Hepatocyte (in vitro differentiated cells): Measurements from ENCODE around the gene RPS6KC1.

Experiments
- EZH2phosphoT487 ChIP-seq: fragments of 200-600 bp; sonication (generic); IDR thresholded peaks from one replicate; pipeline ENCODE4 v1.6.1; 2018; ENCODE audit warnings: antibody characterized with exemption, mild to moderate bottlenecking, low read depth, moderate library complexity; ENCODE audit not compliant: unreplicated experiment, severe bottlenecking
- TF ChIP-seq, protein P1 (sequence below): fragments of 200-600 bp; sonication (generic); IDR thresholded peaks from 2 replicates; pipeline ENCODE4 v1.5.1; 2016; ENCODE audit warnings: antibody characterized with exemption, mild to moderate bottlenecking; ENCODE audit not compliant: poor library complexity

DNA sequence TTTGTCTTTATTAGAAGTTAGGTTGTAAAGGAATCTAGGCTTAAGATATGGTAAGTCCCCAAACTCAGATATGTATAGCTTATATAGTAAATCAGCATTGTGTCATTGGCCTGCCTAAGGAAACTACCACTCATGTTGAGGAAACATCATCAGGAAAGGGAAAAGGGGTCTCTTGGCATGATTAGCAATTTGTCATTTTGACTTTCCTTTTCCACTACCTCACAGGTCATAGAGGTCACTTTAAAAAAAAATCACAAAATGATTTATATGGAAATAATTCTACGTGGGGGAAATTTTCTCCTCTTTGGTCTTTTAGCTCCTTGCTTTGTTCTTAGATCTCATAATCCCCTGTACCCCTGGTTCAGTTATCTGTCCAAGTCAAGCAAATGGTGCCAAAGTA lies 213.5 kb downstream of the RPS6KC1 start:
- TF ChIP-seq, protein P1, sequence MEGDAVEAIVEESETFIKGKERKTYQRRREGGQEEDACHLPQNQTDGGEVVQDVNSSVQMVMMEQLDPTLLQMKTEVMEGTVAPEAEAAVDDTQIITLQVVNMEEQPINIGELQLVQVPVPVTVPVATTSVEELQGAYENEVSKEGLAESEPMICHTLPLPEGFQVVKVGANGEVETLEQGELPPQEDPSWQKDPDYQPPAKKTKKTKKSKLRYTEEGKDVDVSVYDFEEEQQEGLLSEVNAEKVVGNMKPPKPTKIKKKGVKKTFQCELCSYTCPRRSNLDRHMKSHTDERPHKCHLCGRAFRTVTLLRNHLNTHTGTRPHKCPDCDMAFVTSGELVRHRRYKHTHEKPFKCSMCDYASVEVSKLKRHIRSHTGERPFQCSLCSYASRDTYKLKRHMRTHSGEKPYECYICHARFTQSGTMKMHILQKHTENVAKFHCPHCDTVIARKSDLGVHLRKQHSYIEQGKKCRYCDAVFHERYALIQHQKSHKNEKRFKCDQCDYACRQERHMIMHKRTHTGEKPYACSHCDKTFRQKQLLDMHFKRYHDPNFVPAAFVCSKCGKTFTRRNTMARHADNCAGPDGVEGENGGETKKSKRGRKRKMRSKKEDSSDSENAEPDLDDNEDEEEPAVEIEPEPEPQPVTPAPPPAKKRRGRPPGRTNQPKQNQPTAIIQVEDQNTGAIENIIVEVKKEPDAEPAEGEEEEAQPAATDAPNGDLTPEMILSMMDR = no peak
- no peak for TF ChIP-seq EZH2phosphoT487
